Activated gamma-delta T cell (primary cell): ENCODE data around the gene GADD45G.

Experiments used
- DNase-seq: peaks from one replicate; lab custom pipeline; 2025; lab: John Stamatoyannopoulos, UW

Gene GADD45G

GRCh38 chr9:89609426-89610006 lies 4.7 kb downstream of the GADD45G start:
- DNase-seq = no peak

GRCh38 chr9:89610391-89610925 lies 5.6 kb downstream of the GADD45G start:
- DNase-seq = no peak

DNA sequence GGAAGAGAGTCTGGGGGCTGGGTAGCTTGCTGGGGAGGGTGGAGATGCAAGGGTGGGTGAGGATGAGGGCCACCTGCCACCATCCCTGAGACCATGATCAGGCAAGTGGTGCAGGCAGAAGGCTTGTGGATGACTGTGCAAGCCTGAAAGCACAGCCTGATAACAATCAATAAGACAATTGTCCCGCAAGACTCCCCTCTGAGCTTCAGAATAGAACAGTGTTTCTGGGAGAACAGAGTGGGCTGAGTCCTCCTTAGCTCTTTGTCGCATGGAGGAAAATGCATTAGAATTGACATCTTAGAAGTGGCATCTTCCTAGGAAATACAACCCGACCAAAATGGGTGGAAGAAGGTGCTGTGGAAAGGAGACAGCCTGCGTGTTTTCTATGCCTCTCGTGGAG lies 6.6 kb downstream of the GADD45G start:
- DNase-seq = no peak

GRCh38 chr9:89612566-89613278 lies 7.9 kb downstream of the GADD45G start:
- DNase-seq = no peak

DNA sequence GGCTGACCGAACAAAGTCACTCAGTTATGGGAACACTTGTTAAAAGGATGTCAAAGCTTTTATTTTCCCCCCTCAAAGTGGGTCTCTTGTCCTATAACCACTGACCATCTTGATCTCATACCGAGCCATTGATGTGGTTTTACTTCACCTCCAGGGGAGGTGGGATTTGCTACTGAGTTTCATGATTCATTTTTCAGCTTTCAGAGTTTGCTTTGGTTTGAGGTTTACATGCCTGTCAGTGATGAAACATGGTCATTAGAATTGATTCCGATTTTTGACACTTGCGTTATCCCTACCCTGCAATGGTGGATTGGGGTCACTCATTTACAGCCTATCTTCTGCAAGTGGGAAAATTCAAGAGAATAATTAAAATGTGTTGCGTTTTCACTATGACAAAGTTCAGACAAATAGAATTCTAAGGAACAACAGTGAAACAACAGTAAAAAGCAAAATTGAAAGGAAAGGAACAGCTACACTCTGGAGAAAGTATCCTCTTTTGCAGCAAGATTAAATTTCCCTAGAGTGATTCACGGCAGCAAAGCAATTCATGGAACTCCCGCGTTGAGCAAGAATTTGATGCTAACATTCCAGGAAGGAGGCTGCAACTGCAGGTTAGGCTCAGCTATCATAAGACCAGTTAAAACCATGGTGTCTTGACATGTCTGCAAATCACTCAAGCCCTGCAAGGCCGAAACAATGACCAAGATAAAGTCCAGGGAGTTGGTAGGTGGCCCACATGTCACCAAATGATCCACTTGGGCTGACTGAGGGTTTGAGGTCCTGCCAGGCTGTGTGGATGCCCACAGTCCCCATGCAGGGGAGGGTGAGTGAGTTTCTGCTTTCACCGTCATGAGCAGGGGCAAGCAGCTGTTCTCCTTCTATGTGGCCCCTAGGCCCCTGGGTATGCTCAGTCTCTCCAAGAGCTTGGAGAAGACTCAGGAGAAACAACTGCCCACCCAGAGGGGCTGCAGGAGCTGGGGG lies 9.4 kb downstream of the GADD45G start:
- DNase-seq = no peak

GRCh38 chr9:89615661-89616060 lies 10.8 kb downstream of the GADD45G start:
- no peak for DNase-seq

- no peak for DNase-seq
Observed at GRCh38 chr9:89616411-89616810, 11.6 kb downstream of the GADD45G start.

GRCh38 chr9:89617978-89618377 lies 13.2 kb downstream of the GADD45G start:
- no peak for DNase-seq

- no peak for DNase-seq
Observed at GRCh38 chr9:89619019-89619418, 14.2 kb downstream of the GADD45G start.

DNA sequence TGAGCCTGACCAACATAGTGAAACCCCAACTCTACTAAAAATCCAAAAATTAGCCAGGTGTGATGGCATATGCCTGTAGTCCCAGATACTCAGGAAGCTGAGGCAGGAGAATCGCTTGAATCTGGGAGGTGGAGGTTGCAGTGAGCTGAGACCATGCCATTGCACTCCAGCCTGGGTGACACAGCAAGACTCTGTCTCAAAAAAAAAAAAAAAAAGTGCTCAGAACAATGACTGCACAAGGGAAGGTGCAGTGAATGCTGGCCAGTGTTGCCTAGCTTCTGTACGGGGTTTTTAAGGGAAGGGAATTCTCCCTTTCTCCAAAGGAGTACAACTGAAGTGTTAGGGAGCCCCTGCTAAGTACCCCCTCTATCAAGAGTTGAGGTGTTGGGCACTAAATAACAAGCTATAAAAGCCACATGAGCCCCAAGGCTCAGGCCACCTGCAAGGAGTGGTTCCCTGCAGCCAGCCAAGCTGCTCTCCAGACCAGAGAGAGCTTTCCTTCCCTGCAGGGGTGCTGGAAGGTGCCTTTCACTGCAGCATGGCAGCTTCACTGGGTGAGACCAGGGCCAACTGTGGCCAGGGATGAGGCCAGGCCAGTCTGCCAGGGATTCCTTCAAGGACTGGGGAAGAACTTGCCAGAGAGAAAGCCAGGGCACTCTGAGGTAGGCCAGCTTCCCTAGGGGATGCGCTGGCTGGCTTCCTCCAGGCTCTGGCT lies 14.8 kb downstream of the GADD45G start:
- DNase-seq = no peak

DNA sequence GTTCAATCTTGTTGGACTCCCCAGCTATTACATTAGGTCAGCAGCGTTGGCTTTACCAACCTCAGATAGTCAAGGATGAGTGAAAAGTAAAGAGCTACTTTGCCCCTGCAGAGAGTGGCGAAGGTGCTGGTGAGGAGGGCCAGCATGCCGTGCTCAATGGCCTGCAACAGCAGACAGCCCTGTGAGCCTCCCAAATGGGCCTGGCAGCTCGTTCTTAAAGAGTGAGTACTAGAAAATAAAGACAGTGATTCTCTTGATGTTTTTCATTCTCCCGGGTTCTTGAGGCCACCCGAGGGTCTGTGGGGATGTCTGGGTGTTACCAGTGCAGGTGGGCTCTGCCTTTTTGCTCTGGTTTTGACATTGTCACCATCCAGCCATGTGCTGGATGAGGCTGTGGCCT lies 16.2 kb downstream of the GADD45G start:
- DNase-seq = no peak

DNA sequence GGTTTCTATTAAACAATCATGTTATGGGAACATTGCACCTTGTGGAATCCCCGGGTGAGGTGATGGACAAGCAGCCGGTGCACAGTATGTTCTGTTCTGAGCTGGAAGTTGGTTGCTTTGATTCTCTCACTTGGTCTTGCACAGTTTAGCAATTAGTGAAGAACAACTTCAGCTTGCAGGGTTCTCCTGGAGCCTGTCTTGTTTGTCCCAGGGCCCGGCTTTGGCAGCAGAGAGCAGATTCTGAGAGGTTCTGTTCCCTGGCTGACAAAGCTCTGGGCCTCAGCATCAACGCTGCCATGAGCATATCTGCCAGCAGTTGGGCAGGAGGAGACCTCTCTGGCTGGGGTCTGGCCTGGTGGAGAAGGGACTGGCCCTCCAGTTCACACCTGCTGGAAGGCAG lies 16.9 kb downstream of the GADD45G start:
- no peak for DNase-seq

DNA sequence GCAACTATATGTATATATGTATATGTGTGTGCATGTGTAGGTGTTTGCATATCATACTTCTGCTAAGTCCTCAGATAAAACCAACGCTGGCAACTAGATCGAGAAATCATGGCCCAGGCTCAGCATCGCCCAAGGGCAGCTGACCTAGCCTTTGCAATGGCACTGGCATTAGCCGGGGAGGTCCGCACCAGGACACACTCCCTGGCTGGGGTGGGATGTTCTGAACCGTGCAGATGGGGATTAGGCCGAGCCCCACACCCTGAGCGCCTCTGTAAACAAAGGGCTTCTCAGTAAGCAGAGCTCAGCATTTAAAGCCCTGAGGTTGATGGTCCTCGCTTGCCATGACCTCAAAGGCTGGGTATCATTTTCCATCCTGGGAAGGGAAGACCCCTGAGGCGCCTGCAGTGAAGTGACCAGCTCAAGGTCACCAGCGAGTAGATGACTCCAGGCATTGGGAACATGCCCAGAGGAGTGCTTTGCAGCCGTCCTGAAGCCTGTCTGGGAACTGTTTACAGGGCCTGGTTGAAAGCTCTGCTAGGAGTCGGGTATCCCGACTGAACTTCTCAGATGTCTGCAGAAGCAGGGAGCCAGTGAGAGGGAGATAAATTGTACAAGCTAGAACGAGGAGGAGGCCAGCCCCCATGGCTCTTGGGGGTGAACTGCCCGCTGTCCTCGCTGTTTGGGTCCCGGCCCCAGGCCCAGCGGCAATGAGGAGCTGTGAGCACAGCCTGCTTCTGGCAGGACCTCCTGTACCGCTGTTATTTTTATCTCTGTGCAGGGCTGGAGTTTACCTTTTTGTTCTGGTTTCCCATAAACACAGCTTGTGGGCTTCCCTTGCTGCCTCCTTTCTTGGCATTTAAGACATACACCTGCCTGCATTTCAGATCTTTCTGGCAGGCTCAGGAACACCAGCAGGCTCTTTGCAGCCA lies 18.4 kb downstream of the GADD45G start:
- DNase-seq = no peak

DNA sequence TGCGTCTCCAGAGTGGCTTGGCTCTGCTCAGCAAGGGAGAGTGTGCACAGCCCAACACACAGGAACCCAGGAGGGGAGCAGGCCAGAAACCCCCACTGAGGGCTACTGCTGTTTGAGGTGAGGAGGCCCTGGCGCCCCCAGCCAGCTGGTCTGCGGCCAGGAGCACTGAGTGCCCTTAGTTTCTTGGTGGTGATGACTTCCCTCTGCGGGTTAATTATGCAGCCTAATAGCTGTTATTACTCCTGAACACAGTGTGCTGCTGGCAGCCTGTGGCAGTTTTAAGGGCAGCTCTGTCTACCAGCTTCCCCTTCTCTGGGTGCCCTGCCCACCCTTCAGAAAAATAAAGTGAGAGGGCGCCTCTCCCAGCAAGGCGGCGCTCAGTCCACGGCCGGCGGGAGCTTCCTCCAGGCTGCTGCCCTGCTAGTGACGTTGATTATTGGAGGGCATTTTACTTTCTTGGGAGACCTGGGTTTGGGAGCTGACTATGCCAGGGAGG lies 19.2 kb downstream of the GADD45G start:
- no peak for DNase-seq

DNA sequence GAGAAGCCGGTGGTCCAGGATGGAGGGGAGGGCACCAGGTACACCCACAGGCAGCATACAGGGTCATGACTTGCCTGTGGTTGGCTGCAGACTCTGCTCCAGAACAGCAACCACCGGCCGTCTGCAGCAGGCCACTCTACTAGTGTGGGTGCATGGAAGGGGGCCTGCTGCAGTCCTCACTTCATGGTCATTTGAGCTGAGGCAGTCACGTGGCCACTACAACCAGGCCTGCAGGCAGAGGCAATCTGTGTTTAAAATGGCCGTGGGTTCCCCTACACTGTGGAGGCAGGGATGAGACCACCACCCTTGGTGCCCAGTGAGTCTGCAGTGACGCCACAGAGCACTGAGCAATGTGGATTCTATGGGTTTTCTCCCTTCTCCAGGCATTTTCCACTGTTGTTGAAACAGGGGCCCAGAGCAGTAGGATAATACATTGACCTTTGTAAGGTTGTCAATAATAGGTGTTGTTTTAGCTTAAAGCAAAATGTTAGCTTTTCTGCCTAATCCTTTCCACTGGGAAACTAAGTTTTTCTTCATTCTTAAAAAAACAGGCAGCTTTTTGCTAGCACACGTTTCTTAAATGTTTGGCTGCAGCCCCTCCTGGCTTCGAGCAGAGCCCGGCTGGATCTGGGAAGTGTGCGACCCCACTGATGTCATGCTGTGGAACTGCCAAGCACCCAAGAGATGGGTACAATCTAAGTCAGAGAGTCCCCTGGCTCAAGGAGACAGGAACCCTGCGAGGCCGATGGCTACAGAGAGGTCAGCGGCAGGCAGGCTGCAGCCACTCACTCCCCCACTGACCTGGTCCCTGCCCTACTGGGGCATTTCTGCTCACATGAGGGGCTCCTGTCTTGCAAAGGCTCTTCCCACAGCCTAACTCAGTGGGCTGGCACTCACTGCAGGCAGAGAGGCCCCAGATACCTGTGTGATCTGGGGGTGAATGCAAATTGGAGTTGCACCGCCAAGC lies 21.2 kb downstream of the GADD45G start:
- DNase-seq = no peak

GRCh38 chr9:89626741-89627265 lies 22.0 kb downstream of the GADD45G start:
- DNase-seq = no peak

- no peak for DNase-seq
Observed at GRCh38 chr9:89628601-89629000, 23.8 kb downstream of the GADD45G start.

GRCh38 chr9:89629081-89629976 lies 24.5 kb downstream of the GADD45G start:
- no peak for DNase-seq
